SK-N-MC (cell line): ENCODE measurements around the gene UTP3.

Source experiments
- EZH2 ChIP-seq: fragments of 200-600 bp; sonication (generic); IDR thresholded peaks from one replicate; pipeline ENCODE4 v1.6.1; 2017; ENCODE audit warnings: antibody characterized with exemption
- POLR2AphosphoS5 ChIP-seq: IDR thresholded peaks from 2 replicates; pipeline ENCODE4 v1.6.1; 2012; ENCODE audit warnings: mild to moderate bottlenecking, low read depth, low read length, borderline replicate concordance

GRCh38 chr4:70722199-70722791, 34.0 kb downstream of the UTP3 start:
- no peak for TF ChIP-seq EZH2
- no peak for TF ChIP-seq POLR2AphosphoS5
